Fibroblast of villous mesenchyme (primary cell): ENCODE measurements around the gene CAT. TPM values are rescaled to one million over a fixed set of nuclear protein-coding genes. Genes with fewer than 3 reads are reported as not detected.

Experiments
- DNase-seq: peaks from one replicate; pipeline ENCODE4 v3.0.0-alpha.2; 2010; ENCODE audit warnings: low read depth
- H3K4me3 ChIP-seq: 2 replicates; pipeline ENCODE4 v1.5.1; 2011; ENCODE audit warnings: low read depth, mild to moderate bottlenecking, low read length
- total RNA-seq: library from RNA; depleted of rRNA; stranded (reverse); fragments of >200 nt; gene quantifications from 2 replicates; pipeline ENCODE4 v1.2.3, GENCODE V29; 2012
- TF ChIP-seq, protein P1 (sequence below): IDR thresholded peaks from 2 replicates; pipeline ENCODE4 v1.5.1; 2012; ENCODE audit warnings: low read depth, mild to moderate bottlenecking, low read length; ENCODE audit not compliant: insufficient read depth

The CAT gene
- total RNA-seq, 1 donor = 71.7 TPM

DNA sequence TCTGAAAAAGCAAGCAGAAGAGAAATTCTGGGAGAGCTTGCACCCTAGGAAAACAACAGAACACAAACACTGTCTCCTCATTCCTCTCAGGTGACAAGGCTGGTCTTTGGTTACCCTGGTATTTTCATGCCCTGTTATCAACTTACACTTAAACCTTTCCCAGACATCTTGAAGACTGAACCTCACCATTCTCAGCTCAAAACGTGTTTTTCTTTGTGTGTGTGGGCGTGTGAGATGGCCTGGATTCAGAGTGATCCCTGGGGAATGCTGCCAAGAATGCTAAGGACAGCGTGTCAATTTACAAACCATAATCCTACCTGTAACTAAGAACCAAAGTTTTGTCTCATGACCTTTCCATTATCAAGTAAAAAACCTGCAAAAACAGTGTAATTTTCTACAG is 41.6 kb downstream of the CAT start:
- no peak overlapping the region for H3K4me3 ChIP-seq
- TF ChIP-seq, protein P1, sequence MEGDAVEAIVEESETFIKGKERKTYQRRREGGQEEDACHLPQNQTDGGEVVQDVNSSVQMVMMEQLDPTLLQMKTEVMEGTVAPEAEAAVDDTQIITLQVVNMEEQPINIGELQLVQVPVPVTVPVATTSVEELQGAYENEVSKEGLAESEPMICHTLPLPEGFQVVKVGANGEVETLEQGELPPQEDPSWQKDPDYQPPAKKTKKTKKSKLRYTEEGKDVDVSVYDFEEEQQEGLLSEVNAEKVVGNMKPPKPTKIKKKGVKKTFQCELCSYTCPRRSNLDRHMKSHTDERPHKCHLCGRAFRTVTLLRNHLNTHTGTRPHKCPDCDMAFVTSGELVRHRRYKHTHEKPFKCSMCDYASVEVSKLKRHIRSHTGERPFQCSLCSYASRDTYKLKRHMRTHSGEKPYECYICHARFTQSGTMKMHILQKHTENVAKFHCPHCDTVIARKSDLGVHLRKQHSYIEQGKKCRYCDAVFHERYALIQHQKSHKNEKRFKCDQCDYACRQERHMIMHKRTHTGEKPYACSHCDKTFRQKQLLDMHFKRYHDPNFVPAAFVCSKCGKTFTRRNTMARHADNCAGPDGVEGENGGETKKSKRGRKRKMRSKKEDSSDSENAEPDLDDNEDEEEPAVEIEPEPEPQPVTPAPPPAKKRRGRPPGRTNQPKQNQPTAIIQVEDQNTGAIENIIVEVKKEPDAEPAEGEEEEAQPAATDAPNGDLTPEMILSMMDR = no peak
- no peak for DNase-seq

DNA sequence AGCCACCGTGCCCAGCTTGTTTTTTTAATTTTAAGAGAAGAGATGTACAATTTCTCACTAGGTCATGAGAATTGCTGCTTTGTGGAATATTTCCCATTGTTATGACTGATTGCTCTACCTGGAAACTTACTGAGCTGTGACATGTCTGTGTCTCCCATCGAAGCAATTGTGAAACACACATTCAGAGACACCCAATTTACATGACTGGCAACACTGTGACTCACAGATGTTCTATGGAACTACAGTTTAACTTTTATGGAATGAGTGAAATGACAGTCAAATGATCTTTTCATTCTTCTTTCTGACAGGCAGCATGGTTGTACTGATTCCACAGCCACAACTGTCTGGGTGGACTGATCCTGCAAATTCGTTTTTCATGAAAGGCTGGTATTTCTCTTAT is 42.6 kb downstream of the CAT start:
- DNase-seq = no peak
- no peak overlapping the region for H3K4me3 ChIP-seq
- TF ChIP-seq, protein P1 = no peak

DNA sequence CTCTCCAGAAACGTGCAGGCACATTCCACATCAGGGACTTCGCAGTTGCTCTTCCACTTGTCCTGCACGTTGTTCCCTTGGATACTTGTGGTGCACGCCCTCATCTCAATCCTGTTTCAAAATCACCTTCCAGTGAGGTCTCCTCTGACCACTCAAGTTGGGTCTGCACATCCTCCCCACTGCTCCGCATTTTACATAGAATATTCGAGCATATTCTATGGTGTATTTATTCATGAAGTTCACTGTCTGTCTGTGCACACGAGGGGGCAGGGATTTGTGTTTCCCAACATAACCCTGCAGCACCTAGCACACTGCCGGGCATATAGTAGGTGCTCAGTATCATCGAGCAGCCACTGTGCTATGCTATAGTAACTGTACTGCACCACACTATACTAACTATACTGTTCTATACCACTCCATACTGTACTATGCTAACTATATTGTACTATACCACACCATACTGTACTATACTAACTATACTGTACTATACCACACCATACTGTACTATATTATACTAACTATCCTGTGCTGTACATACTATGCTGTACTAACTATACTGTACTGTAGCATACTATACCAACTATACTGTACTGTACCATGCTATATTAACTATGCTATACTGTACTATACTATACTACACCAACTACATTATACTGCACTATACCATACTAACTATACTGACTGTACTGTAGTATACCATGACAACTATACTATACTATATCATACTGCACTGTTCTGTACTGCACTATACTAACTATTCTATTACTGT is 44.6 kb downstream of the CAT start:
- no peak overlapping the region for H3K4me3 ChIP-seq
- TF ChIP-seq, protein P1 = no peak
- DNase-seq = no peak

DNA sequence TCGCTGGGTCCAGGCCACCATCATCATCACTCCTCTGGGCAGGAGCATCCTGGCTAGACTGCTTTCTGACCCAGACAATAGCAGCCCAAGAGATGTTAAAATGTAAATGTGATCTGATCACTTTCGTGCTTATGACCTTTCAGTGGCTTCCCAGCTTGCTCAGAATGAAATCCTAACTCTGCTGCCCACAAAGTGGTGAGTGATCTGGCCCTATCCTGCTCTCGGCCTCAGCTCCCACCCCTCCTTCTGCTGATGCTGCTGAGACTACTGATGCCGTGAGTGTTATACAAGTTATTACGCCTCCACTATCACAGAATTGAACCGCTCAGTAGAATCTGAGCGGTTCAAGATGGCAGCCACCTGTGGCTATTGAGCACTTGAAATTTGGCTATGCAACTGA is 48.7 kb downstream of the CAT start:
- no peak for DNase-seq
- no peak overlapping the region for H3K4me3 ChIP-seq
- TF ChIP-seq, protein P1 = no peak

DNA sequence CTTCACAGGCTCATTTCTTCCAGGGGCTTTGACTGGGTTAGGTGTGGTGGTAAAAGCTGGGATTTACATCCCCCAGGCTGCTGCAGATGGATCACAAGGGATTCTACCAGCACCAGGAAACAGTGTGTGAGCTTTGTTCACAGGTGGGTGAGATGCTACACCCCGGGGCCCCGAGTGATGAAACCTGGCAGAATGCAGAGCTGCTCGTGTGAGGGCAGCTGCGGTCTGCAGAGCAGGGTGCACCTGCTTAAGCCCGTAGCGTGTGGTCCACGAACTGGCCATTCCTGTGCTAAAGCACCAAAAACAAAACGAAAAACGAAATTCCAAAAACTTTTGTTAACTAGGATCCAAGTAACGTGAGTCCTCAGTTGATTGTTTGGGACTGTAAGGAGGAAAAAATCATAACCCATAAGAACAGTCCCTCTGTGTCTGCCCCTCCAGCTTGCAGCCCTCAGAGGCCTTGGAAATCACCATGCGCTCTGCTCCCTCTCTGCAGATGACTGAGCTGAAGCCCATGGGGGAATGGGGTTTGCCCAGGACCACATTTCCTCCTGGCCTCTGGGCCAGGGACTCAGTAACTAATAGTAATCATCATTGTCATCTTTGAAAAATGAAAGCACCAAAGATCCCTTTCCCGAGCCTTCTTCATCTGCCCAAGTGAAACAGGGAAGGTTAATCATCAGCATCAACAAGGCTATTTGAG is 50.3 kb downstream of the CAT start:
- DNase-seq = no peak
- TF ChIP-seq, protein P1 = no peak
- H3K4me3 ChIP-seq = no peak overlapping the region

DNA sequence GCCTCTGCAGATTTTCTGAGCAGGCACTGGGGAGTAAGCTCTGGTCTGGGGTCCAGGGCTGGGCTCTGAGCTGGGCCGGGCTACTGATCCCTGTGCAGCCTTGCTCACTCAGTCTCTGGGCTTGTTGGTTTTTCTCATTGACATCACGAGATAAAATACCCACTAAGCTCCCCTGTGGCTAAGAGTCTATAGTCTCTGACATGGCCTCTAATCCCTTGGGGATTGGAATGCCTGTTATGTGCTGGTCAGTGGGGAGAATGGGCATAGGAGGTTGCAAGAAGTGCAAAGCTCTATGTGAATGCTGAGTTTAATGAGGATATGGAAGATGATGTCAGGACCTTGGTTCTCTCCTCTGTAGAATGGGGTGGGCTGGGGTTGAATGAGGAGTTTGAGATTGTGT is 51.6 kb downstream of the CAT start:
- TF ChIP-seq, protein P1 = no peak
- H3K4me3 ChIP-seq = no peak overlapping the region
- no peak for DNase-seq
